Measurements from ENCODE around the gene ZNF837. TPM values are rescaled to one million over a fixed set of nuclear protein-coding genes. Genes with fewer than 3 reads are reported as not detected.
A peak's percentile ranks its signal among the peaks of the same experiment; 100 is the strongest.

ZNF837 gene
- total RNA-seq, 2 donors from 2014 or later: 1.6 to 3.9 TPM

GRCh38 chr19:58388175-58388526, 7.3 kb upstream of the ZNF837 start:
- Histone ChIP-seq H3K36me3 (peaks cover 27% of the 10 kb centered on the region), H3K4me3 (peak overlapping the region; percentile 78), H3K27ac (no peak overlapping the region), H3K4me1 (ENCODE audit: control insufficient read depth in 1 of 2, low read depth in 2 of 2) (peaks cover 13 to 31% of the 10 kb centered on the region in 2 donors), H3K9me3 (no peaks in the 10 kb centered on the region), H3K27me3 (replicated peaks; ENCODE audit: insufficient read depth) (no peaks in the 10 kb centered on the region)
- TF ChIP-seq CTCF (IDR thresholded peaks at IDR 0.05): no peak
- ATAC-seq (ENCODE audit: insufficient number of reproducible peaks, low FRiP score, low read depth): no peak
- DNase-seq (ENCODE audit: low spot score): no peak

- Histone ChIP-seq H3K27ac (peak overlapping the region; percentile 94 to 99), H3K27me3 (replicated peaks; ENCODE audit: insufficient read depth) (no peaks in the 10 kb centered on the region), H3K4me3 (peak overlapping the region; percentile 78), H3K4me1 (ENCODE audit: control insufficient read depth in 1 of 2, low read depth in 2 of 2) (peaks cover 13 to 31% of the 10 kb centered on the region in 2 donors), H3K36me3 (peaks cover 21% of the 10 kb centered on the region), H3K9me3 (no peaks in the 10 kb centered on the region)
- TF ChIP-seq CTCF (IDR thresholded peaks at IDR 0.05): no peak
- ATAC-seq (ENCODE audit: insufficient number of reproducible peaks, low FRiP score, low read depth): no peak
- DNase-seq (ENCODE audit: low spot score): no peak
Measured at GRCh38 chr19:58387338-58388174, 6.7 kb upstream of the ZNF837 start.

- Histone ChIP-seq H3K36me3 (peaks cover 13% of the 10 kb centered on the region), H3K4me3 (peak within 1 kb of the TSS; percentile 78), H3K27me3 (replicated peaks; ENCODE audit: insufficient read depth) (no peaks in the 10 kb centered on the region), H3K4me1 (ENCODE audit: control insufficient read depth in 1 of 2, low read depth in 2 of 2) (peaks cover 15 to 35% of the 10 kb centered on the region in 2 donors), H3K9me3 (no peaks in the 10 kb centered on the region), H3K27ac (peak within 1 kb of the TSS; percentile 94 to 99)
- TF ChIP-seq CTCF (IDR thresholded peaks at IDR 0.05): no peak
- ATAC-seq (ENCODE audit: insufficient number of reproducible peaks, low FRiP score, low read depth) (peak; percentile 96), DNase-seq (ENCODE audit: low spot score) (peak; percentile 85)
Measured at GRCh38 chr19:58386576-58387337, 5.9 kb upstream of the ZNF837 start, which contains the start of gene RPS5. Gene RPS5 (plus strand): TSS chr19:58387269. CDS start chr19:58388138, 869 bp downstream.

- no peaks in the 10 kb centered on the region for H3K9me3 ChIP-seq
- H3K27me3 ChIP-seq (replicated peaks; ENCODE audit: insufficient read depth): no peaks in the 10 kb centered on the region
- peaks cover 7% of the 10 kb centered on the region for H3K36me3 ChIP-seq
- H3K4me1 ChIP-seq (ENCODE audit: control insufficient read depth in 1 of 2, low read depth in 2 of 2): peaks cover 18 to 36% of the 10 kb centered on the region in 2 donors
- TF ChIP-seq CTCF (IDR thresholded peaks at IDR 0.05): no peak
- peak overlapping the region; percentile 94 to 99 for H3K27ac ChIP-seq
- H3K4me3 ChIP-seq: peak overlapping the region; percentile 78
- DNase-seq (ENCODE audit: low spot score): no peak
- ATAC-seq (ENCODE audit: insufficient number of reproducible peaks, low FRiP score, low read depth): no peak
Measured at GRCh38 chr19:58385891-58386575, 5.2 kb upstream of the ZNF837 start.
